ENCODE measurements around the gene KIF6. TPM values are rescaled to one million over a fixed set of nuclear protein-coding genes. Genes with fewer than 3 reads are reported as not detected.

The KIF6 gene
- total RNA-seq, 1 donor from 2014 or later = 1.0 TPM

GRCh38 chr6:39453241-39453640 is 272.0 kb downstream of the KIF6 start:
- H3K4me1 ChIP-seq (ENCODE audit: control insufficient read depth in 3 of 3, insufficient read depth in 3 of 3, low read length in 3 of 3) = no peaks in the 10 kb centered on the region
- H3K9me3 ChIP-seq (ENCODE audit: control insufficient read depth in 3 of 3, low read length in 3 of 3) = peaks cover 0 to 4% (median 2%) of the 10 kb centered on the region in 3 donors
- H3K4me3 ChIP-seq (ENCODE audit: low read length in 3 of 3) = no peak overlapping the region

DNA sequence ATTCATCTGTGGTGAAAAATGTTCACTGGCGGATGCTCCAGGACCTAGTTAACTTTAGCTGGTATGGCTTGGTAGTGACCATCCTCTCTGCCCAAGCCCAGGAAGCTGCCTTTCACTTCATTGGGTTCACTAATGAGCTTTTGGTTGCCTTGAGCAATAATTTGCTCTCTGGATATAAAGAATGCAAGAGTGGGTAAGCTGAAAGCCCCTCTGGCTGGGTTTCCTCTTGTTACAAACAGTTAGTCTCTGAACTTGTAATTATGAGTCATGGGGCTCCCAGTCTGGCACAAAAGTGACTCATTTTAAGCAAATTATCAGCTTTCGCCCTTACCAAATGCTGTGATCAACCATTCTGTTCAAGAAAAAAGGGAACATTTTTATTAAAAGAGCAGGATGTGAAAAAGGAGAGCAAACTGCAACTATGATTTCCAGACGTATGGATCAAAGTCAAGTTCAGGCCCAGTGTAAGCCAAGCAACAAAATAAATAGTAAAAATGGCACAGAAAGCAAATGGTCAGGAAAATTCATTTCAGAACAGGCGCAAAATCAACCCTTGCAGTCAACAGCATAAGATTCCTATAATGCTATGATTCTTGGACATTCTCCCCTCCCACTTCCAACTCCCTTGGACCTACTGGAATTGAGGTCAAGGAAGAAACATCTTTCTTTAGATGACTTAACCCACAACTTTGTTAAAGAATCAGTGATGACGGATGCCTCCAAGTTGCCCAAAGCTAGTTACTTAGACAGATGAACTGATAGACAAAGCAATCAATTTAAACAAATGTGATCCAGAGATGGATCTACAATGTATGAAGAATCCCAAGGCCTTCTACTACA is 272.7 kb downstream of the KIF6 start:
- Histone ChIP-seq H3K9me3 (ENCODE audit: control insufficient read depth in 3 of 3, low read length in 3 of 3) (peaks cover 0 to 4% (median 2%) of the 10 kb centered on the region in 3 donors), H3K27ac (ENCODE audit: low read depth, low read length) (no peak overlapping the region), H3K36me3 (ENCODE audit: control insufficient read depth in 3 of 3, insufficient read depth in 3 of 3, low read length in 3 of 3) (no peaks in the 10 kb centered on the region), H3K4me1 (ENCODE audit: control insufficient read depth in 3 of 3, insufficient read depth in 3 of 3, low read length in 3 of 3) (no peaks in the 10 kb centered on the region), H3K4me3 (ENCODE audit: low read length in 3 of 3) (no peak overlapping the region), H3K27me3 (ENCODE audit: control insufficient read depth in 3 of 3, insufficient read depth in 3 of 3, low read length in 3 of 3) (no peaks in the 10 kb centered on the region), H3K9ac (ENCODE audit: low read depth in 1 of 3, low read length in 3 of 3) (no peak overlapping the region)

More at GRCh38 chr6:39453241-39453640, 272.0 kb downstream of the KIF6 start:
- H3K36me3 ChIP-seq (ENCODE audit: control insufficient read depth in 3 of 3, insufficient read depth in 3 of 3, low read length in 3 of 3) = no peaks in the 10 kb centered on the region
- H3K27ac ChIP-seq (ENCODE audit: low read depth, low read length) = no peak overlapping the region
- H3K9ac ChIP-seq (ENCODE audit: low read depth in 1 of 3, low read length in 3 of 3) = no peak overlapping the region
- no peaks in the 10 kb centered on the region for H3K27me3 ChIP-seq (ENCODE audit: control insufficient read depth in 3 of 3, insufficient read depth in 3 of 3, low read length in 3 of 3)

DNA sequence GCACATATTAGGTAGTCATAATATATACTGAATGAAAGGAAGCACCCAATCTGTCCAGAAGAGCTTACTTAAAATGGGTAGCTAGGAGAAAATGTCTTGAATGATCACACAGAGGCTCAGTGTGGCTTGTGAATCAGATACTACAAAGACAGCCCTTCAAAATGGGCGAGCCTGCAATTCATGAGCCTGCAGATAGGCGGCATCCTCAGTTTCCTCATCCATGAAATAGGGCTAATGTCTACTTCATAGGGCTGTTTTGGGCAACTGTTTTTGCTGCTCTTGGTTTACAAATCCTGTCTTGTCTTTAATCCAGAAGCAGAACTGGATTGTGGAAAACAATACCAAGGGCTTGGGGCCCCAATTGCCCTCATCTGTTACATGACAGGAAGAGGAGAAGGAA is 273.4 kb downstream of the KIF6 start:
- peaks cover 0 to 4% (median 2%) of the 10 kb centered on the region in 3 donors for H3K9me3 ChIP-seq (ENCODE audit: control insufficient read depth in 3 of 3, low read length in 3 of 3)
- no peaks in the 10 kb centered on the region for H3K27me3 ChIP-seq (ENCODE audit: control insufficient read depth in 3 of 3, insufficient read depth in 3 of 3, low read length in 3 of 3)
- H3K4me3 ChIP-seq (ENCODE audit: low read length in 3 of 3) = no peak overlapping the region
- no peak overlapping the region for H3K9ac ChIP-seq (ENCODE audit: low read depth in 1 of 3, low read length in 3 of 3)
- no peaks in the 10 kb centered on the region for H3K36me3 ChIP-seq (ENCODE audit: control insufficient read depth in 3 of 3, insufficient read depth in 3 of 3, low read length in 3 of 3)
- H3K4me1 ChIP-seq (ENCODE audit: control insufficient read depth in 3 of 3, insufficient read depth in 3 of 3, low read length in 3 of 3) = no peaks in the 10 kb centered on the region
- H3K27ac ChIP-seq (ENCODE audit: low read depth, low read length) = no peak overlapping the region

GRCh38 chr6:39449022-39449421 is 276.2 kb downstream of the KIF6 start:
- no peaks in the 10 kb centered on the region for H3K27me3 ChIP-seq (ENCODE audit: control insufficient read depth in 3 of 3, insufficient read depth in 3 of 3, low read length in 3 of 3)
- H3K9me3 ChIP-seq (ENCODE audit: control insufficient read depth in 3 of 3, low read length in 3 of 3) = peaks cover 0 to 2% (median 2%) of the 10 kb centered on the region in 3 donors
- H3K27ac ChIP-seq (ENCODE audit: low read depth, low read length) = no peak overlapping the region
- no peaks in the 10 kb centered on the region for H3K36me3 ChIP-seq (ENCODE audit: control insufficient read depth in 3 of 3, insufficient read depth in 3 of 3, low read length in 3 of 3)
- no peak overlapping the region for H3K9ac ChIP-seq (ENCODE audit: low read depth in 1 of 3, low read length in 3 of 3)
- H3K4me1 ChIP-seq (ENCODE audit: control insufficient read depth in 3 of 3, insufficient read depth in 3 of 3, low read length in 3 of 3) = no peaks in the 10 kb centered on the region
- H3K4me3 ChIP-seq (ENCODE audit: low read length in 3 of 3) = no peak overlapping the region

GRCh38 chr6:39446909-39447308 is 278.3 kb downstream of the KIF6 start:
- Histone ChIP-seq H3K36me3 (ENCODE audit: control insufficient read depth in 3 of 3, insufficient read depth in 3 of 3, low read length in 3 of 3) (no peaks in the 10 kb centered on the region), H3K27me3 (ENCODE audit: control insufficient read depth in 3 of 3, insufficient read depth in 3 of 3, low read length in 3 of 3) (no peaks in the 10 kb centered on the region), H3K9ac (ENCODE audit: low read depth in 1 of 3, low read length in 3 of 3) (no peak overlapping the region), H3K9me3 (ENCODE audit: control insufficient read depth in 3 of 3, low read length in 3 of 3) (peaks cover 0 to 2% (median 0%) of the 10 kb centered on the region in 3 donors), H3K4me3 (ENCODE audit: low read length in 3 of 3) (no peak overlapping the region), H3K4me1 (ENCODE audit: control insufficient read depth in 3 of 3, insufficient read depth in 3 of 3, low read length in 3 of 3) (no peaks in the 10 kb centered on the region), H3K27ac (ENCODE audit: low read depth, low read length) (no peak overlapping the region)

GRCh38 chr6:39445667-39446066 is 279.5 kb downstream of the KIF6 start:
- Histone ChIP-seq H3K9ac (ENCODE audit: low read depth in 1 of 3, low read length in 3 of 3) (no peak overlapping the region), H3K4me3 (ENCODE audit: low read length in 3 of 3) (no peak overlapping the region), H3K27me3 (ENCODE audit: control insufficient read depth in 3 of 3, insufficient read depth in 3 of 3, low read length in 3 of 3) (no peaks in the 10 kb centered on the region), H3K9me3 (ENCODE audit: control insufficient read depth in 3 of 3, low read length in 3 of 3) (peaks cover 0 to 2% (median 0%) of the 10 kb centered on the region in 3 donors), H3K36me3 (ENCODE audit: control insufficient read depth in 3 of 3, insufficient read depth in 3 of 3, low read length in 3 of 3) (no peaks in the 10 kb centered on the region), H3K27ac (ENCODE audit: low read depth, low read length) (no peak overlapping the region), H3K4me1 (ENCODE audit: control insufficient read depth in 3 of 3, insufficient read depth in 3 of 3, low read length in 3 of 3) (no peaks in the 10 kb centered on the region)

- H3K9ac ChIP-seq (ENCODE audit: low read depth in 1 of 3, low read length in 3 of 3) = no peak overlapping the region
- no peak overlapping the region for H3K27ac ChIP-seq (ENCODE audit: low read depth, low read length)
- no peaks in the 10 kb centered on the region for H3K4me1 ChIP-seq (ENCODE audit: control insufficient read depth in 3 of 3, insufficient read depth in 3 of 3, low read length in 3 of 3)
- H3K36me3 ChIP-seq (ENCODE audit: control insufficient read depth in 3 of 3, insufficient read depth in 3 of 3, low read length in 3 of 3) = no peaks in the 10 kb centered on the region
- no peaks in the 10 kb centered on the region for H3K27me3 ChIP-seq (ENCODE audit: control insufficient read depth in 3 of 3, insufficient read depth in 3 of 3, low read length in 3 of 3)
- H3K9me3 ChIP-seq (ENCODE audit: control insufficient read depth in 3 of 3, low read length in 3 of 3) = peaks cover 0 to under 1% (median 0%) of the 10 kb centered on the region in 3 donors
- H3K4me3 ChIP-seq (ENCODE audit: low read length in 3 of 3) = no peak overlapping the region
Measured at GRCh38 chr6:39444479-39445019, 280.7 kb downstream of the KIF6 start.

DNA sequence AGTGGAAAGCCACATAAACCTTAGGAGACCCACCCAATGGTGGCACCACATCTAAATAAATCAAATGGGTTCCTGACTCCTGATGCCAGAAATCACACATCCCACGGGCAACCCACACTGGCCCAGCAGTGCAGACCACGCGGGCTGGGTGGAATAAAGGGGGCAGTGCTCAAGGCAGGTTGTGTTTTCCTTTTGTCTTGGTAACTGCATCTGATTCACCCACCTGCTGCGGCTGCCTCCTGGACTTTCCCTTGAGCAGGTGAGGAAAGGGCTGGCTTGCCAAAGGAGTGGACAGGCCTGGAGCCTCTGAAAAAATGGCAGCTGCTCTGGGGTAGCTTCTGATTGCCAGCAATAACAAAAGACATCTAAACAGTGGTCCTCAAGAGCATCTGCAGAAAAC is 283.2 kb downstream of the KIF6 start:
- Histone ChIP-seq H3K4me1 (ENCODE audit: control insufficient read depth in 3 of 3, insufficient read depth in 3 of 3, low read length in 3 of 3) (no peaks in the 10 kb centered on the region), H3K27ac (ENCODE audit: low read depth, low read length) (no peak overlapping the region), H3K4me3 (ENCODE audit: low read length in 3 of 3) (no peak overlapping the region), H3K27me3 (ENCODE audit: control insufficient read depth in 3 of 3, insufficient read depth in 3 of 3, low read length in 3 of 3) (no peaks in the 10 kb centered on the region), H3K36me3 (ENCODE audit: control insufficient read depth in 3 of 3, insufficient read depth in 3 of 3, low read length in 3 of 3) (no peaks in the 10 kb centered on the region), H3K9ac (ENCODE audit: low read depth in 1 of 3, low read length in 3 of 3) (no peak overlapping the region), H3K9me3 (ENCODE audit: control insufficient read depth in 3 of 3, low read length in 3 of 3) (no peaks in the 10 kb centered on the region)

DNA sequence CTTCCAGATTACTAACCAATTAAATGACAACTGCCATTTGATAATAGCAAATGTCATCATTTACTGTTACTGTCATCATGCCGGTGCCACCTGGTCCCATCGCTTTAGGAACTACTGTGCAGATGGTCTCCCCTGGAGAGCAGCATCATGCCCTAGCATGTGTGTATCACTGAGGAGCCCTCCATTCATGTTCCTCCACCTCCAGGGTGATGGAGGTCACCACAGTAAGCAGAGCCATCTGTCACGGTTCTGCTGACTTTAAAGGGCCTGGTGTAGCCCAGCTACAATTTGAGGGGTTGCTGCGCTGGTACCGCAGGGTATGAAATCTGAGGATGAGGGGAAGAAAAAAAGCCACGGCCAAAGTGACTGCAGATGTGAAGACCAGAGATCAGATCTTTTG is 283.9 kb downstream of the KIF6 start:
- no peaks in the 10 kb centered on the region for H3K9me3 ChIP-seq (ENCODE audit: control insufficient read depth in 3 of 3, low read length in 3 of 3)
- no peaks in the 10 kb centered on the region for H3K36me3 ChIP-seq (ENCODE audit: control insufficient read depth in 3 of 3, insufficient read depth in 3 of 3, low read length in 3 of 3)
- H3K9ac ChIP-seq (ENCODE audit: low read depth in 1 of 3, low read length in 3 of 3) = no peak overlapping the region
- H3K4me3 ChIP-seq (ENCODE audit: low read length in 3 of 3) = no peak overlapping the region
- H3K27me3 ChIP-seq (ENCODE audit: control insufficient read depth in 3 of 3, insufficient read depth in 3 of 3, low read length in 3 of 3) = no peaks in the 10 kb centered on the region
- H3K4me1 ChIP-seq (ENCODE audit: control insufficient read depth in 3 of 3, insufficient read depth in 3 of 3, low read length in 3 of 3) = no peaks in the 10 kb centered on the region
- H3K27ac ChIP-seq (ENCODE audit: low read depth, low read length) = no peak overlapping the region

- Histone ChIP-seq H3K4me3 (ENCODE audit: low read length in 3 of 3) (no peak overlapping the region), H3K27ac (ENCODE audit: low read depth, low read length) (no peak overlapping the region), H3K36me3 (ENCODE audit: control insufficient read depth in 3 of 3, insufficient read depth in 3 of 3, low read length in 3 of 3) (no peaks in the 10 kb centered on the region), H3K4me1 (ENCODE audit: control insufficient read depth in 3 of 3, insufficient read depth in 3 of 3, low read length in 3 of 3) (no peaks in the 10 kb centered on the region), H3K9me3 (ENCODE audit: control insufficient read depth in 3 of 3, low read length in 3 of 3) (no peaks in the 10 kb centered on the region), H3K9ac (ENCODE audit: low read depth in 1 of 3, low read length in 3 of 3) (no peak overlapping the region), H3K27me3 (ENCODE audit: control insufficient read depth in 3 of 3, insufficient read depth in 3 of 3, low read length in 3 of 3) (no peaks in the 10 kb centered on the region)
Measured at GRCh38 chr6:39440039-39440426, 285.2 kb downstream of the KIF6 start.

Data from skeletal muscle tissue (tissue), 4 donors.